Measurements from ENCODE around the gene MAP2K3.

DNA sequence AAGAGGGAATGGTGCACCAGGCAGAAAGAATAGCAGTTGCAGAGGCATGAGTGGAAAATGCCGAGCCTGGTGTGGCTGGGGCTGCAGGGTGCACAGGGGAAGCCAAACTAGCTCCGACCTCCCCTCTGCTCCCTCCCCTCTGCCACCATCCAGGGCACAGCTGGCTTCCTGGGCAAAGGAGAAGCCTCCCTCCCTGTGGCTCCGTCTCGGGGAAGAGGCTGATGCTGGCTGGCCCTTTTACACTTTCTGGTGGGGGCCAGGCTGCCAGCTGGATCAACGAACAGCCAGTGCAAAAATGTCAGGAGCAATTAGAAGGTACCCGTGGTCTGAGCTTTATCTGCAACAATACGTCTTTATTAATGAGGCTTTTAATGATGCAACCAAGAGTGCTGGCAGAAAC lies 54.5 kb downstream of the MAP2K3 start:
- TF ChIP-seq, protein P1, sequence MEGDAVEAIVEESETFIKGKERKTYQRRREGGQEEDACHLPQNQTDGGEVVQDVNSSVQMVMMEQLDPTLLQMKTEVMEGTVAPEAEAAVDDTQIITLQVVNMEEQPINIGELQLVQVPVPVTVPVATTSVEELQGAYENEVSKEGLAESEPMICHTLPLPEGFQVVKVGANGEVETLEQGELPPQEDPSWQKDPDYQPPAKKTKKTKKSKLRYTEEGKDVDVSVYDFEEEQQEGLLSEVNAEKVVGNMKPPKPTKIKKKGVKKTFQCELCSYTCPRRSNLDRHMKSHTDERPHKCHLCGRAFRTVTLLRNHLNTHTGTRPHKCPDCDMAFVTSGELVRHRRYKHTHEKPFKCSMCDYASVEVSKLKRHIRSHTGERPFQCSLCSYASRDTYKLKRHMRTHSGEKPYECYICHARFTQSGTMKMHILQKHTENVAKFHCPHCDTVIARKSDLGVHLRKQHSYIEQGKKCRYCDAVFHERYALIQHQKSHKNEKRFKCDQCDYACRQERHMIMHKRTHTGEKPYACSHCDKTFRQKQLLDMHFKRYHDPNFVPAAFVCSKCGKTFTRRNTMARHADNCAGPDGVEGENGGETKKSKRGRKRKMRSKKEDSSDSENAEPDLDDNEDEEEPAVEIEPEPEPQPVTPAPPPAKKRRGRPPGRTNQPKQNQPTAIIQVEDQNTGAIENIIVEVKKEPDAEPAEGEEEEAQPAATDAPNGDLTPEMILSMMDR (IDR thresholded peaks at IDR 0.05), result no peak
- no peak for TF ChIP-seq POLR2A (IDR thresholded peaks at IDR 0.05)

Data from right lobe of liver (tissue), 4 donors.